Spleen (tissue), 7 donors: ENCODE data around the gene SLC24A3.

Experiments
- POLR2A ChIP-seq, 3 donors: fragments of 450-650 bp; IDR thresholded peaks; one replicate each; pipeline ENCODE4 v1.5.1; 2017; ENCODE audit warnings: antibody characterized with exemption in 3 of 3, mild to moderate bottlenecking in 1 of 3
- POLR2AphosphoS5 ChIP-seq, 3 donors: sonication (generic); formaldehyde crosslinking; IDR thresholded peaks; one replicate each; pipeline ENCODE4 v1.5.1; 2017; ENCODE audit warnings: antibody characterized with exemption in 3 of 3
- TF ChIP-seq, protein P1 (sequence below), 11 experiments: fragments of 200-600 bp in 7 of 11; fragments of 450-650 bp in 4 of 11; sonication (generic) in 4 of 11; IDR thresholded peaks in 8 of 11; conservative IDR thresholded peaks in 3 of 11; 1 replicate in 7 of 11; 2 replicates in 4 of 11; pipeline versions ENCODE4 v1.4.0 to v1.8.0; 2016 to 2021; ENCODE audit warnings: antibody characterized with exemption in 11 of 11, inconsistent platforms in 4 of 11, mild to moderate bottlenecking in 1 of 11
- donor health status: DM: no; HTN: no; CAD: no; lungs with moderate emphysema.
- donor health status: DM: no; HTN: no; CAD: no.
- donor health status: DM: no; HTN: no; CAD: no.

- TF ChIP-seq, protein P1, sequence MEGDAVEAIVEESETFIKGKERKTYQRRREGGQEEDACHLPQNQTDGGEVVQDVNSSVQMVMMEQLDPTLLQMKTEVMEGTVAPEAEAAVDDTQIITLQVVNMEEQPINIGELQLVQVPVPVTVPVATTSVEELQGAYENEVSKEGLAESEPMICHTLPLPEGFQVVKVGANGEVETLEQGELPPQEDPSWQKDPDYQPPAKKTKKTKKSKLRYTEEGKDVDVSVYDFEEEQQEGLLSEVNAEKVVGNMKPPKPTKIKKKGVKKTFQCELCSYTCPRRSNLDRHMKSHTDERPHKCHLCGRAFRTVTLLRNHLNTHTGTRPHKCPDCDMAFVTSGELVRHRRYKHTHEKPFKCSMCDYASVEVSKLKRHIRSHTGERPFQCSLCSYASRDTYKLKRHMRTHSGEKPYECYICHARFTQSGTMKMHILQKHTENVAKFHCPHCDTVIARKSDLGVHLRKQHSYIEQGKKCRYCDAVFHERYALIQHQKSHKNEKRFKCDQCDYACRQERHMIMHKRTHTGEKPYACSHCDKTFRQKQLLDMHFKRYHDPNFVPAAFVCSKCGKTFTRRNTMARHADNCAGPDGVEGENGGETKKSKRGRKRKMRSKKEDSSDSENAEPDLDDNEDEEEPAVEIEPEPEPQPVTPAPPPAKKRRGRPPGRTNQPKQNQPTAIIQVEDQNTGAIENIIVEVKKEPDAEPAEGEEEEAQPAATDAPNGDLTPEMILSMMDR (IDR thresholded peaks at IDR 0.05 in 8 of 11, conservative IDR thresholded peaks at IDR 0.05 in 3 of 11), result no peak
- TF ChIP-seq POLR2AphosphoS5 (IDR thresholded peaks at IDR 0.05) (no peak), POLR2A (IDR thresholded peaks at IDR 0.05) (no peak)
Observed at GRCh38 chr20:19725373-19725772, 512.9 kb downstream of the SLC24A3 start.
